GM03348 (cell line): ENCODE measurements around the gene POLDIP2.

Source experiments
- DNase-seq: peaks from one replicate; pipeline ENCODE4 v3.0.0; 2012; ENCODE audit warnings: low spot score

POLDIP2 gene, protein sequence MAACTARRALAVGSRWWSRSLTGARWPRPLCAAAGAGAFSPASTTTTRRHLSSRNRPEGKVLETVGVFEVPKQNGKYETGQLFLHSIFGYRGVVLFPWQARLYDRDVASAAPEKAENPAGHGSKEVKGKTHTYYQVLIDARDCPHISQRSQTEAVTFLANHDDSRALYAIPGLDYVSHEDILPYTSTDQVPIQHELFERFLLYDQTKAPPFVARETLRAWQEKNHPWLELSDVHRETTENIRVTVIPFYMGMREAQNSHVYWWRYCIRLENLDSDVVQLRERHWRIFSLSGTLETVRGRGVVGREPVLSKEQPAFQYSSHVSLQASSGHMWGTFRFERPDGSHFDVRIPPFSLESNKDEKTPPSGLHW

GRCh38 chr17:28357061-28357900 lies at the start of gene POLDIP2:
POLDIP2 (minus strand) TSS chr17:28357527; CDS start chr17:28357448, 79 bp downstream.
- peak; percentile 98 for DNase-seq

DNA sequence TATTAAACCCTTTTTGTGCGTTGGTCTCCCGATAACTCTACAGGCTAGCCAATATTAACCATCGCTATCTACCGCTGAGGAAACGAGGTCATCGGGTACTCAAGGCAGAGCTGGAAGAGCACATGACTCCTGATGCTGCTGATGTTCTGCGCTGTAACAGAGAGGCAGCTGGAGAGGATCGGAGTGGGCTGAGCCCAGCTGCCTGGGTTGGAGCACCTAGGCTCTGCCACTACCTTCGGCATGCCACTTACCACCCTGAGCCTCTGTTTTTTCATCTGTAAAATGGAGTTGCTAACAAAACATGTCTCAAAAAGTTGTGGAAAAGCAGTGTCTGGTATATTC lies 49.1 kb upstream of the POLDIP2 start:
- DNase-seq, result no peak

DNA sequence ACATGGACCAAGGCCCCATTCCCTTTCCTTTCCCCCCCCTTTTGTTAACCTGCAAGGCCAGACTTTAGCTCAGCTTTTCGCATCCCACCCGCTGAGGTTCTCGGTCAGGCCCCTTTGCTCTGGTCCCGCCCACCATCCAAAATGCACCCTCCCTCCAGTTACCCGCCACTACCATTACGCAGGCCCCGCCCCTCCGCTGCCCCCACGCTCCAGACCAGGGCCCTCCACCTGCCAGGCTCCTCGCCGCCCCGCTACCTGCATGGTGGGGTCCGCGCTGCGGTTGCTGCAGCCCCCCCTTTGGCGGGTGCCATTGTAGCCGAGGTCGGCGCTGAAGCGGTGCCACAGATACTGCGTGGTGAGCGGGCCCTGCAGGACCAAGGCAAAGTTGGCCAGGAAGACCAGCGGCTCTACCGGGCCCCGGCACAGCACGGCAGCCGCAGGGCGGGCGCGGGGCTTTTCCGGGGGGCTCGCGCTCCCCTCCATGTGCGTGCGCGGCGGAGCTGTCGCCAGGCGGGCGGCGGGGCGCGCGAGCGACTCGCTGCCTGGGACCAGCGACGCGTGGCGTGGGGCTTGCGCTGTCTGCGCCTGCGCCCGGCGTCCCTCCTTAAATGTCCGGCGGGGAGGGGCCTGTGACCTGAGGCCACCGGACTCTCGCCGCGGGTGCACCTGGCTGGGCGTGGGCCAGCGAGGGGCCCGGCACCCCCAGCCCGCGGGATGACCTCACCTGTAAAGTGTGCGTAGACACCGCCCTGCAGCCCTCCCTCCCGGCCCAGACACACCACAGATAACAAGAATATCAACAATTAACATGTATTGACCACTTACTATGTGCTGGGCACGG lies 48.5 kb upstream of the POLDIP2 start, which contains the start of gene SLC46A1:
SLC46A1 (minus strand) TSS at position 581 of the 841 bp plus-strand sequence; CDS start at position 483, 98 bp downstream.
- peak; percentile 81 for DNase-seq

GRCh38 chr17:28404812-28405570 lies 47.7 kb upstream of the POLDIP2 start:
- DNase-seq, result peak; percentile 54

GRCh38 chr17:28404461-28404811 lies 47.1 kb upstream of the POLDIP2 start:
- no peak for DNase-seq

GRCh38 chr17:28404007-28404406 lies 46.7 kb upstream of the POLDIP2 start:
- DNase-seq, result no peak

- DNase-seq, result no peak
These were observed 45.5 kb upstream of the POLDIP2 start for GRCh38 chr17:28402844-28403243.

- no peak for DNase-seq
These were observed 44.9 kb upstream of the POLDIP2 start for GRCh38 chr17:28402224-28402630.

DNA sequence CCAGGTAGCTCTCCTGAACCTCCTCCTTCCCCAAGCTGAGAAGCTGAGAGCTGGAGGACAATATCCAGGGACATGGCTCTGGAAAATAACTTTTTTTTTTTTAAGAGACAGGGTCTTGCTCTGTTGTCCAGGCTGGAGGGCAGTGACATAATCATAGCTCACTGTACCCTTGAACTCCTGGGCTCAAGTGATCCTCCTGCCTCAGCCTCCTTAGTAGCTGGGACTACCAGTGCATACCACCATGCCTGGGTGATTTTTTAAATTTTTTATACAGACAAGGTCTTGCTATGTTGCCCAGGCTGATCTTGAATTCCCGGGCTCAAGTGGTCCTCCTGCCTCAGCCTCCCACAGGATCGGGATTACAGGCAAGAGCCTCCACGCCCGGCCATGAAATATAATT lies 42.5 kb upstream of the POLDIP2 start:
- DNase-seq, result no peak

GRCh38 chr17:28398280-28398981 lies 41.1 kb upstream of the POLDIP2 start:
- DNase-seq, result no peak

GRCh38 chr17:28397687-28398279 lies 40.5 kb upstream of the POLDIP2 start:
- no peak for DNase-seq

DNA sequence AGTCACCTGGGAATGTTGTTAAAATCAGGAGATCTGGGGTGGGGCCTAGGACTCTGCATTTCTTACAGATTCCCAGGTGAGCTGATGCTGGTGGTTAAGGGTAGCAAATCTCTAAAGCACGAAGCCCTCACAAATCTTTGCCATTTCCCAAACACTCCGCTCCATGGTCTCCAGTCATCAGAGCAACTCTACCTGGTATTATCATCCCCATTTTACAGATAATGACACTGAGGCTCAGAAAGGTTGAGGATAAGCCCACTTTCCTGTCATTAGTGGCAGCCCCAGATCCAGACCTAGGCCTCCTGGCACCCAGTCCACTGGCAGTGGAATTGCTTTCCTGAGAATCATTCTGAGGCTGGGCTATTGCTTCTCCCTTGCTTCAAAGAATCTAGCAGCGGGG lies 39.9 kb upstream of the POLDIP2 start:
- DNase-seq, result no peak

GRCh38 chr17:28396635-28397239 lies 39.4 kb upstream of the POLDIP2 start:
- DNase-seq, result no peak

DNA sequence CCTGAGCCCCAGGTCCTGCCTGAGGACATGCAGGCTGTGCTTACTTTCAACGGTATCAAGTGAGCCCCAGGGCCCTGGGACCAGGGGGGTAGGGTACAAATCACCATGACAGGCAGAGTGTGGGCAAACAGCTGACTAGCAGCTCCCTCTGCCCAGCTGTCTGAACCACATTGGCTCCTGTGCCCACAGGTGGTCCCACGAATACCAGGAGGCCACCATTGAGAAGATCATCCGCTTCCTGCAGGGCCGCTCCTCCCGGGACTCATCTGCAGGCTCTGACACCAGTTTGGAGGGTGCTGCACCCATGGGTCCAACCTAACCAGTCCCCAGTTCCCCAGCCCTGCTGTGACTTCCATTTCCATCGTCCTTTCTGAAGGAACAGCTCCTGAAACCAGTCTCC lies 38.6 kb upstream of the POLDIP2 start:
- no peak for DNase-seq

DNA sequence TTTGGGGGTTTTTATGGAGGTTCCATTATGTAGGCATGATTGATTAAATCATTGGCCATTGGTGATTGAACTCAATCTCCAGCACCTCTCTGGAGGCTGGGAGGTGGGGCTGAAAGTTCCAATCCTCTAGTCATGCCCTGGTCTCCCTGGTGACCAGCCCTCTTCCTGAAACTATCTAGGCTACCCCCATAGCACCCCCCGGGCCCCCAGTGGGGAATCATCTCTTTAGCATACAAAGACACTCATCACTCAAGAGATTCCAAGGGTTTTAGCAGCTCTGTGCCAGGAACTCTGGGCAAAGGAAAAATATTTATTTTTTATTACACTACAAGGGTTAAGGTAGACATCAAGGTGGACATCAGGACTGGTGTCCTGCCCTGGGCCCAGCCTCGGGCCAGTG lies 38.1 kb upstream of the POLDIP2 start:
- no peak for DNase-seq

- DNase-seq, result no peak
These were observed 37.2 kb upstream of the POLDIP2 start for GRCh38 chr17:28394337-28395116.

DNA sequence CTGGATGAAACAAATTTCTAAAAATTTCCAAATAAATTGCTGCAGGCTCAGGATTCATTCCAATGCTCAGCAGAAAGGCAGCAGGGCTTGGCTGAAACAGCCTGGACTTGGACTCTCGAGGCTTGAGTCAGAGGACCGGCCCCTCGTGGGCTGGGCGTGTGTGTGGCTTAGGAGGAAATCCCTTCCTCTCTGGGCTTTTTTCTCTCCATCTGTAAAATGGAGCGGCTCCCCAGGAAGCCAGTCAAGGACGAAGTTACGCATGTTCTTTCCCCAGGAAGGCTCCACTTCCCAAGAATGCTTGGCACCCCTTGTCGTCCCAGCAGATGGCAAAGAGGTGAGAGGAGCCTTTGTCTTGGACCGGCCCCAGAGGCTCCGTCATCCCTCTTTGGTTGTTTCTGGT lies 35.2 kb upstream of the POLDIP2 start:
- peak; percentile 55 for DNase-seq

DNA sequence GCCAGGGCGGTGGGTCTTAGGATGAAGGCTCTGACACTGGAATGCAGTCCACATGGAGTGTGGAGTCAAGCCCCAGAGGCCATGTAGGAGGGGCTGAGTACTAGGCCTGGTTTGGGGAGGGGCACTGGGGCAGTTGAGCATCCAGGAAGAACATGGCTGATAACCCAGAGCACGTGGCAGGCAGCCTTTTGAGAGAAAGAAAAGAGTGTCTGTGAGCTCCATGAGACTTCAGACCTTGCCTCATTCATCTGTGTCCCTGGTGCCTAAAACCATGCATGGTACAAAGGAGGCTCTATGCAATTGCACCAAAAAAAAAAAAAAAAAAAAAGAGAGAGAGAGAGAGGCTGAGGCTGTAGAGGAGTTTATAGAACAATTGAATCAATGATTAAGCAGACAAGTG lies 34.1 kb upstream of the POLDIP2 start:
- no peak for DNase-seq

GRCh38 chr17:28390984-28391383 lies 33.7 kb upstream of the POLDIP2 start:
- no peak for DNase-seq
